ENCODE measurements around the gene CRACR2B.

CRACR2B gene

GRCh38 chr11:829176-829846 lies 1.6 kb downstream of the CRACR2B start:
- TF ChIP-seq TAF1 (IDR thresholded peaks at IDR 0.05; ENCODE audit: borderline replicate concordance, insufficient read depth, low read length) = peak; percentile 61; the same call in 1 of the 2 replicates
- no peak for TF ChIP-seq FOXP2 (optimal IDR thresholded peaks at IDR 0.05; ENCODE audit: borderline replicate concordance, extremely low read depth, extremely low read length, insufficient read depth)
- TF ChIP-seq SIN3A (IDR thresholded peaks at IDR 0.05; ENCODE audit: borderline replicate concordance, insufficient read depth, low read length) = peak; percentile 76; the same call in 1 of the 2 replicates
- TF ChIP-seq POLR2AphosphoS5 (IDR thresholded peaks at IDR 0.05; ENCODE audit: low read depth, low read length) = peak; percentile 66; the same call in 1 of the 2 replicates
- peak in 1 of 2 experiments; percentile 40; a peak in 1 of 4 replicates for TF ChIP-seq REST (IDR thresholded peaks at IDR 0.05; ENCODE audit: insufficient read depth in 1 of 2, low read depth in 2 of 2, low read length in 2 of 2)

GRCh38 chr11:829847-830294 lies 2.2 kb downstream of the CRACR2B start:
- TF ChIP-seq REST (IDR thresholded peaks at IDR 0.05; ENCODE audit: insufficient read depth in 1 of 2, low read depth in 2 of 2, low read length in 2 of 2) (no peak), POLR2AphosphoS5 (IDR thresholded peaks at IDR 0.05; ENCODE audit: low read depth, low read length) (no peak), SIN3A (IDR thresholded peaks at IDR 0.05; ENCODE audit: borderline replicate concordance, insufficient read depth, low read length) (no peak), FOXP2 (optimal IDR thresholded peaks at IDR 0.05; ENCODE audit: borderline replicate concordance, extremely low read depth, extremely low read length, insufficient read depth) (no peak), TAF1 (IDR thresholded peaks at IDR 0.05; ENCODE audit: borderline replicate concordance, insufficient read depth, low read length) (no peak)

GRCh38 chr11:830295-831117 lies 2.8 kb downstream of the CRACR2B start:
- TF ChIP-seq FOXP2 (optimal IDR thresholded peaks at IDR 0.05; ENCODE audit: borderline replicate concordance, extremely low read depth, extremely low read length, insufficient read depth) = no peak
- no peak for TF ChIP-seq POLR2AphosphoS5 (IDR thresholded peaks at IDR 0.05; ENCODE audit: low read depth, low read length)
- TF ChIP-seq REST (IDR thresholded peaks at IDR 0.05; ENCODE audit: insufficient read depth in 1 of 2, low read depth in 2 of 2, low read length in 2 of 2) = no peak
- no peak for TF ChIP-seq SIN3A (IDR thresholded peaks at IDR 0.05; ENCODE audit: borderline replicate concordance, insufficient read depth, low read length)
- TF ChIP-seq TAF1 (IDR thresholded peaks at IDR 0.05; ENCODE audit: borderline replicate concordance, insufficient read depth, low read length) = no peak

GRCh38 chr11:831118-831864 lies 3.6 kb downstream of the CRACR2B start:
- TF ChIP-seq TAF1 (IDR thresholded peaks at IDR 0.05; ENCODE audit: borderline replicate concordance, insufficient read depth, low read length) (no peak), SIN3A (IDR thresholded peaks at IDR 0.05; ENCODE audit: borderline replicate concordance, insufficient read depth, low read length) (no peak), FOXP2 (optimal IDR thresholded peaks at IDR 0.05; ENCODE audit: borderline replicate concordance, extremely low read depth, extremely low read length, insufficient read depth) (no peak), REST (IDR thresholded peaks at IDR 0.05; ENCODE audit: insufficient read depth in 1 of 2, low read depth in 2 of 2, low read length in 2 of 2) (no peak), POLR2AphosphoS5 (IDR thresholded peaks at IDR 0.05; ENCODE audit: low read depth, low read length) (no peak)

All from PFSK-1 (cell line).